ENCODE measurements around the gene CHST11.

GRCh38 chr12:104716172-104716571, 259.4 kb downstream of the CHST11 start:
- TF ChIP-seq EP300 (IDR thresholded peaks at IDR 0.05) = no peak
- TF ChIP-seq CTCF (IDR thresholded peaks at IDR 0.05) = no peak

Data from sigmoid colon (tissue), 4 donors.